OCI-LY1 (cell line): ENCODE measurements around the gene SEMA3F.

Source experiments
- H2AFZ ChIP-seq: fragments of 200-600 bp; sonication (generic), shearing (Covaris generic); 2 replicates; pipeline ENCODE4 v1.6.0; 2014; ENCODE audit warnings: antibody characterized with exemption, mild to moderate bottlenecking, low read length
- H3F3A ChIP-seq: fragments of 200-600 bp; sonication (generic), shearing (Covaris generic); 2 replicates; pipeline ENCODE4 v1.6.0; 2014; ENCODE audit warnings: mild to moderate bottlenecking, antibody characterized with exemption, low read length, moderate library complexity; ENCODE audit not compliant: insufficient read depth
- H3K27ac ChIP-seq: fragments of 200-600 bp; sonication (generic); 2 replicates; pipeline ENCODE4 v1.5.1; 2014; ENCODE audit warnings: low read length, mixed run types, mild to moderate bottlenecking, low read depth; ENCODE audit not compliant: poor library complexity, severe bottlenecking
- H3K27me3 ChIP-seq: fragments of 200-600 bp; sonication (generic); 2 replicates; pipeline ENCODE4 v1.6.0; 2014; ENCODE audit warnings: antibody characterized with exemption, mild to moderate bottlenecking, low read length, moderate library complexity; ENCODE audit not compliant: insufficient read depth
- H3K36me3 ChIP-seq: fragments of 200-600 bp; sonication (generic); 2 replicates; pipeline ENCODE4 v1.6.1; 2014; ENCODE audit warnings: mild to moderate bottlenecking, antibody characterized with exemption, low read length, moderate library complexity, mixed read lengths; ENCODE audit not compliant: insufficient read depth
- H3K4me1 ChIP-seq: fragments of 200-600 bp; sonication (generic); 2 replicates; pipeline ENCODE4 v1.5.1; 2014; ENCODE audit warnings: mild to moderate bottlenecking, low read length, moderate library complexity; ENCODE audit not compliant: insufficient read depth, severe bottlenecking
- H3K4me2 ChIP-seq: fragments of 200-600 bp; sonication (generic), shearing (Covaris generic); 2 replicates; pipeline ENCODE4 v1.6.1; 2014; ENCODE audit warnings: low read length
- H3K4me3 ChIP-seq: fragments of 200-600 bp; sonication (generic); 2 replicates; pipeline ENCODE4 v1.5.1; 2014; ENCODE audit warnings: low read length, low read depth, mild to moderate bottlenecking, mixed read lengths; ENCODE audit not compliant: poor library complexity, severe bottlenecking
- H3K79me2 ChIP-seq: fragments of 200-600 bp; shearing (Covaris generic); 2 replicates; pipeline ENCODE4 v1.6.1; 2016; ENCODE audit warnings: mixed run types, low read length, mixed read lengths; ENCODE audit not compliant: insufficient read depth
- H3K9ac ChIP-seq: fragments of 200-600 bp; sonication (generic), shearing (Covaris generic); 2 replicates; pipeline ENCODE4 v1.6.1; 2014; ENCODE audit warnings: mild to moderate bottlenecking, low read length, mixed read lengths
- H3K9me2 ChIP-seq: fragments of 200-600 bp; sonication (generic), shearing (Covaris generic); 2 replicates; pipeline ENCODE4 v1.6.1; 2014; ENCODE audit warnings: low read depth, mild to moderate bottlenecking, low read length, mixed read lengths
- H3K9me3 ChIP-seq: fragments of 200-600 bp; shearing (Covaris generic); 2 replicates; pipeline ENCODE4 v1.6.1; 2014; ENCODE audit warnings: low read length, mixed read lengths
- H4K20me1 ChIP-seq: fragments of 200-600 bp; sonication (generic), shearing (Covaris generic); 2 replicates; pipeline ENCODE4 v1.6.0; 2016; ENCODE audit warnings: mild to moderate bottlenecking, low read length; ENCODE audit not compliant: insufficient read depth
- EZH2 ChIP-seq: fragments of 200-600 bp; sonication (generic), shearing (Covaris generic); IDR thresholded peaks from 2 replicates; pipeline ENCODE4 v1.8.0; 2017; ENCODE audit warnings: borderline replicate concordance, mixed run types, mild to moderate bottlenecking, antibody characterized with exemption, low read length, moderate library complexity, mixed read lengths
- TF ChIP-seq, protein P1 (sequence below): fragments of 200-600 bp; sonication (generic), shearing (Covaris generic); IDR thresholded peaks from 2 replicates; pipeline ENCODE4 v1.5.1; 2017; ENCODE audit warnings: mild to moderate bottlenecking, antibody characterized with exemption, low read length, moderate library complexity, mixed read lengths

SEMA3F gene

DNA sequence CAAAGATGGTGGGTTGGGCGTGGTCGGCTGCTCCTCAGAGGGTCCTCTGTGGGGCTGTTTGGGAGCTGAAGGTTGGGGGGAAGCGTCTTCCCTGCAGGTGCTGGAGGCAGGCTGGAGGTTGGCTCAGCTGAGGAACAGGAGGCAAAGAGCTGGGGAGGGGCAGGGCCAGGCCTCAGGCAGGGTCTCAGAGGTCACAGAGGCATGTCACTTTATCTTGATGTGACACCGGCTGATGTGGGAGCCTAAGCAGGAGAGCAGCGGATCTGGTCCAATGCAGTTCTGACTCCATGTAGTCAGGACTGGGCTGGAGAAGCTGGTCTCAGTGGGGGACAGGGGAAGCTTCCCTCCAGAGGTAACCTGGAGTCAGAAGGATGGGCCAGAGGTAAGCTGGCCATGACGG is 28.6 kb downstream of the SEMA3F start:
- no peaks in the 10 kb centered on the region for H3K4me1 ChIP-seq

GRCh38 chr3:50184242-50184978 is 29.3 kb downstream of the SEMA3F start:
- H3K27ac ChIP-seq = no peak overlapping the region
- no peak overlapping the region for H3K9ac ChIP-seq
- H2AFZ ChIP-seq = no peak overlapping the region
- H3F3A ChIP-seq = no peaks in the 10 kb centered on the region
- H3K4me2 ChIP-seq = no peak overlapping the region
- TF ChIP-seq, protein P1, sequence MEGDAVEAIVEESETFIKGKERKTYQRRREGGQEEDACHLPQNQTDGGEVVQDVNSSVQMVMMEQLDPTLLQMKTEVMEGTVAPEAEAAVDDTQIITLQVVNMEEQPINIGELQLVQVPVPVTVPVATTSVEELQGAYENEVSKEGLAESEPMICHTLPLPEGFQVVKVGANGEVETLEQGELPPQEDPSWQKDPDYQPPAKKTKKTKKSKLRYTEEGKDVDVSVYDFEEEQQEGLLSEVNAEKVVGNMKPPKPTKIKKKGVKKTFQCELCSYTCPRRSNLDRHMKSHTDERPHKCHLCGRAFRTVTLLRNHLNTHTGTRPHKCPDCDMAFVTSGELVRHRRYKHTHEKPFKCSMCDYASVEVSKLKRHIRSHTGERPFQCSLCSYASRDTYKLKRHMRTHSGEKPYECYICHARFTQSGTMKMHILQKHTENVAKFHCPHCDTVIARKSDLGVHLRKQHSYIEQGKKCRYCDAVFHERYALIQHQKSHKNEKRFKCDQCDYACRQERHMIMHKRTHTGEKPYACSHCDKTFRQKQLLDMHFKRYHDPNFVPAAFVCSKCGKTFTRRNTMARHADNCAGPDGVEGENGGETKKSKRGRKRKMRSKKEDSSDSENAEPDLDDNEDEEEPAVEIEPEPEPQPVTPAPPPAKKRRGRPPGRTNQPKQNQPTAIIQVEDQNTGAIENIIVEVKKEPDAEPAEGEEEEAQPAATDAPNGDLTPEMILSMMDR = no peak
- no peak for TF ChIP-seq EZH2
- no peak overlapping the region for H3K4me3 ChIP-seq
- no peaks in the 10 kb centered on the region for H4K20me1 ChIP-seq
- no peaks in the 10 kb centered on the region for H3K9me2 ChIP-seq
- no peaks in the 10 kb centered on the region for H3K4me1 ChIP-seq
- no peaks in the 10 kb centered on the region for H3K9me3 ChIP-seq
- H3K79me2 ChIP-seq = no peaks in the 10 kb centered on the region
- H3K36me3 ChIP-seq = no peaks in the 10 kb centered on the region
- H3K27me3 ChIP-seq = no peaks in the 10 kb centered on the region

More for the DNA sequence above, 28.6 kb downstream of the SEMA3F start:
- no peak overlapping the region for H3K27ac ChIP-seq
- H3K79me2 ChIP-seq = no peaks in the 10 kb centered on the region
- H3K4me3 ChIP-seq = no peak overlapping the region
- no peak overlapping the region for H3K9ac ChIP-seq
- no peak overlapping the region for H3K4me2 ChIP-seq
- TF ChIP-seq, protein P1 = no peak
- no peak for TF ChIP-seq EZH2
- H2AFZ ChIP-seq = no peak overlapping the region
- no peaks in the 10 kb centered on the region for H4K20me1 ChIP-seq
- H3K36me3 ChIP-seq = no peaks in the 10 kb centered on the region
- no peaks in the 10 kb centered on the region for H3F3A ChIP-seq
- H3K27me3 ChIP-seq = no peaks in the 10 kb centered on the region
- no peaks in the 10 kb centered on the region for H3K9me2 ChIP-seq
- no peaks in the 10 kb centered on the region for H3K9me3 ChIP-seq

GRCh38 chr3:50185230-50185629 is 30.1 kb downstream of the SEMA3F start:
- H3K9me3 ChIP-seq = no peaks in the 10 kb centered on the region
- H3K4me3 ChIP-seq = no peak overlapping the region
- H3K9ac ChIP-seq = no peak overlapping the region
- no peaks in the 10 kb centered on the region for H3K4me1 ChIP-seq
- H3K79me2 ChIP-seq = no peaks in the 10 kb centered on the region
- no peaks in the 10 kb centered on the region for H3K9me2 ChIP-seq
- H3K27me3 ChIP-seq = no peaks in the 10 kb centered on the region
- H3F3A ChIP-seq = no peaks in the 10 kb centered on the region
- TF ChIP-seq EZH2 = no peak
- TF ChIP-seq, protein P1 = no peak
- no peak overlapping the region for H2AFZ ChIP-seq
- H3K27ac ChIP-seq = no peak overlapping the region
- H4K20me1 ChIP-seq = no peaks in the 10 kb centered on the region
- H3K36me3 ChIP-seq = no peaks in the 10 kb centered on the region
- no peak overlapping the region for H3K4me2 ChIP-seq
